Nephron (organoid): ENCODE data around the gene PLAC8L1.
A peak's percentile ranks its signal among the peaks of the same experiment; 100 is the strongest.

Experiments
- H3K27ac Mint-ChIP-seq, 3 experiments: 2 replicates each; pipeline ENCODE4 v1.8.0; 2020; ENCODE audit warnings: mixed read lengths in 3 of 3, mild to moderate bottlenecking in 2 of 3, moderate library complexity in 1 of 3
- H3K27me3 Mint-ChIP-seq: 2 replicates; pipeline ENCODE4 v1.8.0; 2021; ENCODE audit warnings: low read depth, mild to moderate bottlenecking, moderate library complexity, mixed read lengths
- H3K36me3 Mint-ChIP-seq: 2 replicates; pipeline ENCODE4 v1.8.0; 2020; ENCODE audit warnings: low read depth, mixed read lengths
- H3K4me1 Mint-ChIP-seq: 2 replicates; pipeline ENCODE4 v1.8.0; 2020; ENCODE audit warnings: mixed read lengths
- H3K4me3 Mint-ChIP-seq, 3 experiments: 2 replicates each; pipeline ENCODE4 v1.8.0; 2020; ENCODE audit warnings: mild to moderate bottlenecking in 3 of 3, mixed read lengths in 3 of 3, moderate library complexity in 2 of 3
- H3K9me3 Mint-ChIP-seq: 2 replicates; pipeline ENCODE4 v1.8.0; 2020; ENCODE audit warnings: mixed read lengths
- TF ChIP-seq, protein P1 (sequence below), 3 experiments: fragments of 200-600 bp; sonication (generic); IDR thresholded peaks; one replicate each; pipeline ENCODE4 v1.5.0; 2021; ENCODE audit warnings: antibody characterized with exemption in 3 of 3; ENCODE audit not compliant: unreplicated experiment in 3 of 3

Gene PLAC8L1

DNA sequence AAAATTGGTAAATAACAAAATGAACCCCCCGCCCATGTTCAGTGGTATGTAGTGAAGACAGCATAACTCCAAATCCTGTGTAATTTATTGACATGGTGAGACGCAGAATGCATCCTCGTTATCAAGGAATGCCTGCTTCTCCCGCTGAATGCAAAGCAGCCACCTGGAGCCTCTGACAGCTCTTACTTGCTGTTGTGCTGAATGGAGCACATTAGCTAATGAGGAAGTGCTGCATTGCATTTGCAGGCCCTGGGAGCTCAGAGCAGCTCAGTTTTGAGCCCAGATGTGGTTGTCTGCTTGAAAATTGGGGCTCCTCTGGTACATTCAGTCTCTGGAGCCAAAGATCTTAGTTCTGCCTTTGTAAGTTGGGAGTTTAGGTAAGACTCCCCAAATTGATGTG is 28.9 kb downstream of the PLAC8L1 start:
- H3K27ac Mint-ChIP-seq = peak overlapping the region in 2 of 3 experiments; percentile 77 to 81
- peaks cover 62% of the 10 kb centered on the region for H3K27me3 Mint-ChIP-seq
- no peaks in the 10 kb centered on the region for H3K36me3 Mint-ChIP-seq
- TF ChIP-seq, protein P1, sequence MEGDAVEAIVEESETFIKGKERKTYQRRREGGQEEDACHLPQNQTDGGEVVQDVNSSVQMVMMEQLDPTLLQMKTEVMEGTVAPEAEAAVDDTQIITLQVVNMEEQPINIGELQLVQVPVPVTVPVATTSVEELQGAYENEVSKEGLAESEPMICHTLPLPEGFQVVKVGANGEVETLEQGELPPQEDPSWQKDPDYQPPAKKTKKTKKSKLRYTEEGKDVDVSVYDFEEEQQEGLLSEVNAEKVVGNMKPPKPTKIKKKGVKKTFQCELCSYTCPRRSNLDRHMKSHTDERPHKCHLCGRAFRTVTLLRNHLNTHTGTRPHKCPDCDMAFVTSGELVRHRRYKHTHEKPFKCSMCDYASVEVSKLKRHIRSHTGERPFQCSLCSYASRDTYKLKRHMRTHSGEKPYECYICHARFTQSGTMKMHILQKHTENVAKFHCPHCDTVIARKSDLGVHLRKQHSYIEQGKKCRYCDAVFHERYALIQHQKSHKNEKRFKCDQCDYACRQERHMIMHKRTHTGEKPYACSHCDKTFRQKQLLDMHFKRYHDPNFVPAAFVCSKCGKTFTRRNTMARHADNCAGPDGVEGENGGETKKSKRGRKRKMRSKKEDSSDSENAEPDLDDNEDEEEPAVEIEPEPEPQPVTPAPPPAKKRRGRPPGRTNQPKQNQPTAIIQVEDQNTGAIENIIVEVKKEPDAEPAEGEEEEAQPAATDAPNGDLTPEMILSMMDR (IDR thresholded peaks at IDR 0.05; ENCODE audit: unreplicated experiment in 3 of 3) = no peak
- H3K4me1 Mint-ChIP-seq = peaks cover 42% of the 10 kb centered on the region
- H3K4me3 Mint-ChIP-seq = no peak overlapping the region
- no peaks in the 10 kb centered on the region for H3K9me3 Mint-ChIP-seq

- H3K4me1 Mint-ChIP-seq = peaks cover 42% of the 10 kb centered on the region
- H3K27ac Mint-ChIP-seq = peak overlapping the region in 2 of 3 experiments; percentile 77 to 81
- H3K4me3 Mint-ChIP-seq = no peak overlapping the region
- H3K9me3 Mint-ChIP-seq = no peaks in the 10 kb centered on the region
- peaks cover 61% of the 10 kb centered on the region for H3K27me3 Mint-ChIP-seq
- TF ChIP-seq, protein P1 (IDR thresholded peaks at IDR 0.05; ENCODE audit: unreplicated experiment in 3 of 3) = no peak
- H3K36me3 Mint-ChIP-seq = no peaks in the 10 kb centered on the region
Measured at GRCh38 chr5:146076028-146076427, 29.3 kb downstream of the PLAC8L1 start.

- no peaks in the 10 kb centered on the region for H3K9me3 Mint-ChIP-seq
- H3K27me3 Mint-ChIP-seq = peaks cover 42% of the 10 kb centered on the region
- peaks cover 49% of the 10 kb centered on the region for H3K4me1 Mint-ChIP-seq
- TF ChIP-seq, protein P1 (IDR thresholded peaks at IDR 0.05; ENCODE audit: unreplicated experiment in 3 of 3) = no peak
- no peak overlapping the region for H3K4me3 Mint-ChIP-seq
- no peak overlapping the region for H3K27ac Mint-ChIP-seq
- H3K36me3 Mint-ChIP-seq = no peaks in the 10 kb centered on the region
Measured at GRCh38 chr5:146073239-146073900, 32.0 kb downstream of the PLAC8L1 start.

DNA sequence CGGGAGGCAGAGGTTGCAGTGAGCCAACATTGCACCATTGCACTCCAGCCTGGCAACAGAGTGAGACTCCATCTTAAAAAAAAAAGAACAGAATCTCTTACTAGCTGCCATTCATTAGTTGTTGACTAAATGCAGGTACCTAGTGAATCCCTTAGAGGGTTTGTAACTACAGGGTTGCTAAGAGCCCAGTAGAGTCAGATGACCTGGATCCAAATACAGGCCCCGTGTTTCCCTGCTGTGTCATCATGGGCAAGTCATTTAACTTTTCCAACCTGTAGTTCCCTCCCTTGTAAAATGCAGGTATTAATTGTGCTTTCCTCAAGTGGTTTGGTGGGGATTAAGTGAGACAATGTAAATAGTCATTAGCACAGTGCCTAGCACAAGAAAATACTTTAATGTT is 32.8 kb downstream of the PLAC8L1 start:
- Mint-ChIP-seq H3K36me3 (no peaks in the 10 kb centered on the region), H3K4me3 (no peak overlapping the region), H3K27me3 (peaks cover 42% of the 10 kb centered on the region), H3K27ac (no peak overlapping the region), H3K4me1 (peaks cover 56% of the 10 kb centered on the region), H3K9me3 (no peaks in the 10 kb centered on the region)
- TF ChIP-seq, protein P1 (IDR thresholded peaks at IDR 0.05; ENCODE audit: unreplicated experiment in 3 of 3) = no peak

DNA sequence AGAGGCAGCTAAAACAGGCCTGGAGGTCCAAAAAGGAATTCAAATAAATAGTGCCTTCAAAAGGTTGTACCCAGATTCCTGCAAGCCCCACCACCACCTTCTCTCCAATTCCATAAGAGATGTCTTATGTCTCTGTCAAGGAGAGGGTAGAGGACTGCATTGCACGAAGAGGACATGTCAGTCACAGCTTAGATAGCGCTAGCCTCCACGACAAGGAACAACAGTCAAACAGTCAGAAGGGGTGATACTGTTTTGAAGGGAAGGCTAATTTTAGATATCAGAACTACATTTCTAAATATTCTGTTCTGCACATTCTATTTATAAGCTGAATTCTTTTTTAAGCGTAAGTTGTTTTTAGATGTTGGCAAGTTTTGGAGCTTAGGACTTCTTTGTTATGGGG is 34.2 kb downstream of the PLAC8L1 start:
- peak overlapping the region in 2 of 3 experiments; percentile 31 to 44 for H3K27ac Mint-ChIP-seq
- H3K27me3 Mint-ChIP-seq = peaks cover 32% of the 10 kb centered on the region
- peaks cover 45% of the 10 kb centered on the region for H3K4me1 Mint-ChIP-seq
- H3K36me3 Mint-ChIP-seq = no peaks in the 10 kb centered on the region
- TF ChIP-seq, protein P1 (IDR thresholded peaks at IDR 0.05; ENCODE audit: unreplicated experiment in 3 of 3) = no peak
- H3K9me3 Mint-ChIP-seq = no peaks in the 10 kb centered on the region
- H3K4me3 Mint-ChIP-seq = no peak overlapping the region

GRCh38 chr5:146070746-146071145 is 34.6 kb downstream of the PLAC8L1 start:
- Mint-ChIP-seq H3K4me3 (no peak overlapping the region), H3K27me3 (peaks cover 32% of the 10 kb centered on the region), H3K36me3 (no peaks in the 10 kb centered on the region), H3K27ac (peak overlapping the region in 1 of 3 experiments; percentile 44), H3K9me3 (no peaks in the 10 kb centered on the region), H3K4me1 (peaks cover 42% of the 10 kb centered on the region)
- TF ChIP-seq, protein P1 (IDR thresholded peaks at IDR 0.05; ENCODE audit: unreplicated experiment in 3 of 3) = no peak
